M059J (cell line): ENCODE results near the gene A3GALT2. TPM values are rescaled to one million over a fixed set of nuclear protein-coding genes. Genes with fewer than 3 reads are reported as not detected.
A peak's percentile ranks its signal among the peaks of the same experiment; 100 is the strongest.
"Not testable (repeated sequence)": the region's sequence is repeated elsewhere in the genome, so short reads cannot be mapped to it uniquely, and the experiment has no call there.

Experiments used
- DNase-seq: peaks from one replicate; pipeline ENCODE4 v3.0.0-alpha.2; 2012; ENCODE audit warnings: low read depth
- total RNA-seq: library from RNA; depleted of rRNA; stranded (reverse); fragments of >200 nt; shearing (Covaris generic); gene quantifications from 2 replicates; pipeline ENCODE4 v1.2.3, GENCODE V29; 2014

Gene A3GALT2
- total RNA-seq, 1 experiment from 2014 or later = not detected

DNA sequence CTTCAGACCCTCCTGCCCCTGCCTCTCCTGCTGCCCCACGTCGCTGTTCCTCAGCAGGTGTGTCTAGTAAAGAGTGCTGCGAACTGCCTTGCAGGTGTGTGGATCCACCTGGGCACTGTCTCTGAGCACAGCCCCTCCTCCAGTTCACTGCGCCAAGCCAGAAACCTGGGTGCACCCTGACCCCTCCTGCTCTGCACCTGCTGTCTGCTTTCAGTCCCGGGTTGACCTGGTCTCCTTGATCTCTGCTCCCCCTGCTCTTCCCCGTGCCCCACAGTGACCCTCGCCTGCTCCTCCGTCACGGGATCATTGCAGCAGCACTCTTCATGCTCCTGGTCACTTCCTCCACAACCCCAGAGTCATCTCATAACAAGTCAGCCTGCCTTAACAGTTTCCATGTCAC is 6.5 kb downstream of the A3GALT2 start:
- DNase-seq = no peak

DNA sequence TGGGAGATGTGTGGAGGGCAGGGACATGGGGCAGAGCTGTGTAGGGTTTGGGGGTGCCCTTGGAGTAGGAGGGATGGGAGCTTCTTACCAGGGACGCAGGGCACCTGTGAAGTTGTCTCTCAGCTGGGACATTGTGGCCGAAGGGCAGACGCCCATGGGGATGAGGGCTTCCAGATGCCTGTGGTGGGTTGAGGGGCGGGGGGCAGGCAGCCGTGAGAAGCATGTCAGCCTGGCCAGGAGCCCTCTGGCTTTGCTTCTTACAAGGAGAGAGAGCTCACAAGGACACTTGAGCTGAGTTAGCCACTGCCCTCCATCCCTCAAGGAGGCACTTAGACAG is 8.5 kb downstream of the A3GALT2 start:
- no peak for DNase-seq

DNA sequence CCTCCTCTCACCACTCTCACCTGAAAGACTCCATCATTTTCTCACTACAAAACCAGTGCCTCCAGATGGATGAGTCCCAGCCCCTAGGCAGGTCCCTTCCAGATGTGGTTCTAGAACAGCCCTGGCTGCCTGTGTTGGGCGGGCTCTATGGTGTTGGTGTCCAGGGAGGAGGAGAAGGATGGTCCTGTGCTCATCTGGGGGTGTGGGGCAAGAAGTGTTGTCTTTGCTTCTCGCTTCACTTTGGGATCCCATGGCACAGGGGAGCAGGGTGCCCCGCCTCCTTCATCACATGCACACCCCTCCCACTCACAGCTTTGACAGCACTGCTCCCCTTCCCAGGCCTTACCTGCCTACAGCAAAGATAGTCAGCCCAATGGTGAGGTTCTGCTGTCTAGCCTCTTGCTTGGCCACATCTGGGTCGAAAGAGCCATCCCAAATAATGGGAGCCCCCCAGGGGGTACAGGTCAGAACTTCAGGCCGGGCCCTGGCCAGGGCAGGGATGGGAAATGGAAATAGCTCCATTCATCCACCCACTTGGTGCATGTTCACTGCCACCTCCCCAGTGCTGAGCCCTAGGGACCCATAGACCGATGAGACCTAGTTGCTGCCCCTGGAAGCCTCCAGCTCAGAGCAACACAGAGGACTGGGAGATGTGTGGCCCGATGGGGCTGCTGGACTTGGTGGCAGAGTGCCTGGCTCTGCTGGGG is 9.0 kb downstream of the A3GALT2 start:
- DNase-seq = no peak

DNA sequence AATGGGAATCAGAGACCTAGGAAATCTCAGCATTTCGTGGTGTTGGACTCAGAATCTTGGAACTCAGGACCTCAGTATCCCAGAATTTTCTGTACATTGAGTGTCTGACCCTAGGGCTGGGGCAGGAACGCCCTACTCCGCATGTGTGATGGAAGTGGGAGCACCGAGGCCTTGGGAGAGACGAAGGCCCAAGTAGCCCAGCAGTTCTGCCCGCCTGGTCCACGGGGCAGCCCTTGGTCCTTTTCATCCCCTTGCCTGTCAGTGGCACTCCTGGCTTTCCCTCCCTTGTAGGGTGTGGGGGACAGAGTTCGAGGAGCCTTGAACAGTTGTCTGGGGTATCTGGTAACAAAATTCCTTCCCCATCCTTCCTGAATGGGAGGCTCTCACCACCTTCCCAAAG is 10.2 kb downstream of the A3GALT2 start:
- no peak for DNase-seq

DNA sequence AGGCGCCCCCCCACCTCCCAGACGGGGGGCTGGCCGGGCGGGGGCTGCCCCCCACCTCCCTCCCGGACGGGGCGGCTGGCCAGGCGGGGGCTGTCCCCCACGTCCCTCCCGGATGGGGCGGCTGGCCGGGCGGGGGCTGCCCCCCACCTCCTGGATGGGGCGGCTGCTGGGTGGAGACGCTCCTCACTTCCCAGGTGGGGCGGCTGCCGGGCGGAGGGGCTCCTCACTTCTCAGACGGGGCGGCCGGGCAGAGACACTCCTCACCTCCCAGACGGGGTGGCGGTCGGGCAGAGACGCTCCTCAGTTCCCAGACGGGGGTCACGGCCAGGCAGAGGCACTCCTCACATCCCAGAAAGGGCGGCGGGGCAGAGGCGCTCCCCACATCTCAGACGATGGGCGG is 11.5 kb downstream of the A3GALT2 start:
- not testable (repeated sequence) for DNase-seq

DNA sequence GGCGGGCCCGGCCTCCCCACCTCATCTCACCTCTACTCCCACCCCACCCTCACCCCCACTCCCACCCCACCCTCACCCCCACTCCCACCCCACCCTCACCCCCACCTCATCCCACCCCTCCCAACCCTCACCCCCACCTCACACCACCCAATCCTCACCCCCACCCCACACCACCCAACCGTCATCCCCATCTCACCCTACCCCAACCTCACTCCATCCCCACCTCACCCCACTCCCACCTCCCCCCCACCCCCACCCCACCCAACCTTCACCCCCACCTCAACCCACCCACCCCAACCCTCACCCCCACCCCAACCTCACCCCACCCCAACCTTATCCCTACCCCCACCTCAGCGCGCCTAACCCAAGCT is 13.4 kb downstream of the A3GALT2 start:
- DNase-seq = no peak

DNA sequence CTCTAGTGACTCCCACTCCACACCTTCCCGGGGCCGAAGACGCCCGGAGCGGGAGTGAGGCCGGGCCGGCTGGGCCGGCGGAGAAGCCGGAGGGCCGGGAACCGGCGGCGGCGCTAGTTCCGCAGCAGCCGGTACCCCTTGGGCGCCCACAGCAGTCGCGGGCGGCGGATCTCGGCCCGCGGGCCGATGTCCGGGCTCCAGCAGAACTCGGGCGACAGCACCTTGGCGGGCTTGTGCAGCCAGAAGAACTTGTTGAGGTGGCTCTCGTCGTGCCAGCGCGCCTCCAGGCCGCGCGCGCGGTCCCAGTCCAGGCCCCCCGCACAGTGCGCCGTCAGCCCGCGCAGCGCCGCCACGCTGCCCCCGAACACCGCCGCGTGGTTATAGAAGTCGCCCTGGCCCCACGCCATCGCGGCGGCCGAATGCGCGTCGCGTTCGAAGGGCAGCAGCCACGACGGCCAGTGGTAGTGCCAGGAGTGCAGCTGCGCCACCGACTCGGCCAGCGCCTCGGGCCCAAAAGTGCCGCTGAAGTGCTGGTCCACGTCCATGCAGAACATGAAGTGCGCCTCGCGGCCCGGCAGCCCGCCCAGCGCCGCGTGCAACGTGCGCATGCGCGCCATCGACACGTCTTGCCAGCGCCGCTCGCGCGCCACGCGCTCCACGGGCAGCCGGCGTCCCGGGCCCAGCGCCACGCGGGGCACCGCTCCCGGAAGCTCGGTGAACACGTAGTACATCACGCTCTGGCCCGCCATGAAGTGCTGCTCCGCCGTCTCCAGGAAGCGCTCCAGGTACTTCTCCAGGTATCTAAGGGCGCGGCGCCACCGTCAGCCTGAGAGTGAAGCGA is 14.0 kb downstream of the A3GALT2 start:
- no peak for DNase-seq

DNA sequence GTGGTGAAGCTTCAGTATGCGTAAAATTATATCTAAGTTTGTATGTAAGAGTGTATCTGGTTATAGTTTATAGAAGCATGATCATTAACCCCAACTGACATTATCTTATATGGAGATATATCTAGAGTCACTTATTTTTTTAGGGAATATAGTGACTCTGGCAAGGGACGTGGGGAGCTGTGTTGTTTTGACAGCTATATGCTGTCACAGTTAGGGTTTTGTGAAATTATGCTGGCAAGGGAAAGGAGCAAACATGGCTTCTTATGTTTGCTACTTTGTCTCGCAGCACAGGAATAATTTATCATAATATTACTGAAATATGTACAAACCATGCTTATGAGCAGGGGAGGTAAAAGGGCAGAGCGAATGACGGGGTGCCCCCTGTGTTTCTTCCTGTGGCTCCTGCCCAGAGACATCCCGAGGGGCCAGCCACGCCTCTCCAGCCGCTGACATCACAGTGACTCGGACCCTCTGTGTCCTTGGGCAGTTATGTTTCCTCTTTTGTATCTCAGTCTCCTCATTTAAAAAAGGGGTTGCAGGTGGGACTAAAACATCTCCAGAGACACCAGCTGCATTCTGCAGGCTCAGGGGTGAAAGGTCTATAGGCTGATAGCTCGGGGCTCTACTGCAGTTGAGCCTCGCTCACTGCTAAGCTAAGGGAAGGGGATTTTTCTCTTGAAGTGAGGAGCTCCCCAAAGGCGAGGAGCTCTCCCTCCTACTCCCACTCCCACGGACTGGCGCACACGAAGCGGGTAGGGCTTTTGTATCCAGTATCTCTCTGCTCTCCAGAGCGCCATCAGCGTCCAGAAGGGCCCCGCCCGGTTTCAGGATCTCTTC is 14.9 kb downstream of the A3GALT2 start:
- DNase-seq = no peak

DNA sequence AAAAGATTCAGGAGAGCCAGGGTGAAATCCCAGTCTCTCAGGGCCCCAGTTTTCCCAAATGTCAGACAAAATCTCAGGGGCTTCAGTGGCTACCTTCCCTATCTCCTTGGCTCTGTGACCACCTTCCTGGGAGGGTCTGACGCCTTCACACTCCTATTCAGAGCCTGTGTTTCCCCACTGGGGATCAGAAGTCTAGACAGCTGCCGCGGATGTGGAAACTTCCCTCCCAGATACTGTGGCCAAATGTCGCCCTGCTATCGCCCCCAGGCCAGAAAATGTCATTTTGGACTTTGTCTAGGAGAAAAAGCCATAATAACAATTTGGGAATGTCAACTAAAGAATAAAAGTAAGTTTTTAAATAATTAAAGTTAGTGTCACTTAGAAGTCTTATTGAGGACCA is 15.9 kb downstream of the A3GALT2 start:
- DNase-seq = no peak

DNA sequence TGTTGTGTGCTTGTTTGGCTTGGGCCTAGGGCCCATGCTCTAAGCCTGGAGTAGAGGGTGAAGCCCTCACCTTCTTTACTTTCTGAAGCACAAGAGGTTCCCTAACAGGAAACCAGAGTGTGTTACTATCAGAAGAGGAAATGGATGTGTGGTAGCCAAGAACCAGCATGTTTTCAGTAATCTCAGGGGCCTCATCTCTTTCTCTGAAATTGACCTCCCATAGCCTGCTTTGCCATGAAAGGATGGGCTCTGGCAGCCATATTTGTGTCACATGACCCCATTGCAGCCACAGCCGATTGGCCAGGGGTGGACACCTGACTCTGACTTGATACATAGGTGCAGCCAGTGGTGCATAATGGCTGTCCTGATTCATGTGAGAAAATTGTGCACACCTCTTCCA is 18.6 kb downstream of the A3GALT2 start:
- no peak for DNase-seq

DNA sequence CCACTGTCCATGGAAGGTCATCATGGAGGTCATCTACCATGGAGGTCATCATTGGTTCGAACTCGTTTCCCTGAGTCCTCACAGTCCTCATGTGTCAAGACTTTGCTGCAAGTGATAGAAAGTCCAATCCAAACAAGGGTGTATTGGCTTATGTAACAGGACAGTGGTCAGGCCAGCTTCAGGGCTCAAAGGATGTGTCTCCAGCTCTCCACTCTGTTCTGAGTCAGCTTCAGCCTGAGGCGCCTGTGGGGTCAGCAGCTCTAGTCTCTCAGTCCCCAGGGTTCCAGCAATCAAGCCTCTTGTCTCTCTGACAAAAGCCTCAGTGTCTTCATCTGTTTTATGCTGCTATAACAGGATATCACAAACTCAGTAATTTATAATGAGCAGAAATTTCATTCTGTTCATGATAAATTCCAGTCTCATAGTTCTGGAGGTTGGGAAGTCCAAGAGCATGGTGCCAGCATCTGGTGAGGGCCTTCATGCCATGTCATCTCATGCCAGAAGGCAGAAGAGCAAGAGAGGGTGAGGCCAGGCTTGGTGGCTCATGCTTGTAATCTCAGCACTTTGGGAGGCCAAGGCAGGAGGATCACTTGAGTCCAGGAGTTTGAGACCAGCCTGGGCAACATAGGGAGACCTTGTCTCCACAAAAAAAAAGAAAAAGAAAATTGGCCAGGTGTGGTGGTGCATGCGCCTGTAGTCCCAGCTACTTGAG is 19.5 kb downstream of the A3GALT2 start:
- DNase-seq = peak; percentile 68

DNA sequence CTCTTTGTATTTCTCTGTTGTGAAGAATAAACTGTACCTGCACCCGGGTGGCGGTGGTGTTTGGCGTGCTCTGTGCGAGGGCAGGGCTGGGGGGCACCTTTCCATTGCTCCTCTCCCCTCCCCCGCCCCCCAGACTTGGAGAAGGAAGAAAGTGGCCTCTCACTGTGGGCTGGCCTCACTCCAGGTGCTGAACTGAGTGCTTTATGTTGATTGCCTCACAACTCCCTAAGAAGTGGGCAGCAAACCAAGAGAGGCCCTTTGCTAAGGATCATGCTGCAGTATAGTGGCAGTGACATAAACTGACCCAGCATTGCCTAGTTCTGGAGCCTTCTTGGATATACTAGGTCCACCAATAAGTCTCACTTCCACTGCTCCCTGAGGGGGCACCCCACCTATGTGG is 20.2 kb downstream of the A3GALT2 start:
- DNase-seq = peak; percentile 58

DNA sequence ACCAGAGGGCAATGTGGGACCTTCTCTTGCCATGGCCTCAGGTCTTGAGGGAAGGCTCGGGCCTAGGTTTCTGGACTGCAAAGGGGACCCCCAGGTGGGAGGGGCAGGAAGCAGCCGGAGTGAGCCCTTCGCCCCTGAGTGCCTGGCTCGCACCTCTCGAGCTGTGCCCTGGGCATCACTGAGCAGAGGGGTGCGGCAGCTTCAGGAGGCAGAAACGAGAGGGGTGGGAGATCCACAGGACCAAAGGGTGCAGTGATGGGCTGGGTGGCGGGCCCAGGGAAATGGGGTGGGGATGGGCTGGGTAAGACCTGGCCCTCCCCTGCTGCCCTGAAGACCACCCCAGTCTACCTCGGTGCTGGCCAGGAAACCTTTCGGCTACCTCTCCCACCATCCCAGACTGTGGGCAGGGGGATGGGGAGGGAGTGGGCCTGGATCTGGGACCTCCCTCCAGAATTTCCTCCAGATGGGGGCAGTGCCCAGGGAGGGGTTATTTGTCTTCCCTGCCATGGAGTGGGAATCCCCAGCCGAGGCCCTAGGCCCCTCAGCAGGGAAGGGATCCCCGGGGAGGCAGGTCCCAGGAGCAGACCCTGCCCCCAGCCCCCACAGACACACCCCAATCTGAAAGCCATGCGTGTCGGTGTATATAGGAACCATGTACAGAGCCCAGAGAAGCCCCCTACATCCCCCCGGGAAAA is 21.3 kb downstream of the A3GALT2 start:
- no peak for DNase-seq

DNA sequence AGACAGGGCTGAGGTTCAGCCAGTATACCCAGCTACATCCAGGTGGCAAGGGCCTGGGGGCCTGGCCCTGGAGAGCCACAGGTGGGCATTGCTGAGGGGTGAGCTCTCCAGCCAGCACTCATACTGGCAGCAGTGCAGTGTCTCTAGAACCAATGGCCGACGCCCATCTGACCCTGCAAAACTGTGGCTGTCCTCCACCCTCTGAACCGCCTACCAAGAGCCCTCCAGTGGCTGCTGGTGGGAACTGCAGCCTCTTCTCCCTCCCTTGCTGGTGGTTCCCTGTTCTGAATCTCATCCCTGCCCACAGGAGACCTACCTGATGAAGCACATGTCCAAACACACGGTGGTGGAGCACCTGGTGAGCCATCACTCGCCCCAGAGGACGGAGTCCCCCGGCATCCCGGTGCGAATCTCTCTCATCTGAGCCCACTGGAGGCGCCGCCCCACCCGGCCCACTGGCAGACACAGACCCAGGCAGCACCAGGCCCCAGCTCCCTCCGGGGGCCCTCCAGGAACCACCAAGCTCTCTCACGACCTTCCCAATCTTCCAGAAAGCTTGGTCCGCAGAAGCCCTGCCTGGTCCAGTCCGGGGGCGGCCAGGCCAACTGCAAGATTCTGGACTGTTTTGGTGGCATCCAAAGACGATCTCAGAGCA is 22.1 kb downstream of the A3GALT2 start:
- DNase-seq = peak; percentile 66

DNA sequence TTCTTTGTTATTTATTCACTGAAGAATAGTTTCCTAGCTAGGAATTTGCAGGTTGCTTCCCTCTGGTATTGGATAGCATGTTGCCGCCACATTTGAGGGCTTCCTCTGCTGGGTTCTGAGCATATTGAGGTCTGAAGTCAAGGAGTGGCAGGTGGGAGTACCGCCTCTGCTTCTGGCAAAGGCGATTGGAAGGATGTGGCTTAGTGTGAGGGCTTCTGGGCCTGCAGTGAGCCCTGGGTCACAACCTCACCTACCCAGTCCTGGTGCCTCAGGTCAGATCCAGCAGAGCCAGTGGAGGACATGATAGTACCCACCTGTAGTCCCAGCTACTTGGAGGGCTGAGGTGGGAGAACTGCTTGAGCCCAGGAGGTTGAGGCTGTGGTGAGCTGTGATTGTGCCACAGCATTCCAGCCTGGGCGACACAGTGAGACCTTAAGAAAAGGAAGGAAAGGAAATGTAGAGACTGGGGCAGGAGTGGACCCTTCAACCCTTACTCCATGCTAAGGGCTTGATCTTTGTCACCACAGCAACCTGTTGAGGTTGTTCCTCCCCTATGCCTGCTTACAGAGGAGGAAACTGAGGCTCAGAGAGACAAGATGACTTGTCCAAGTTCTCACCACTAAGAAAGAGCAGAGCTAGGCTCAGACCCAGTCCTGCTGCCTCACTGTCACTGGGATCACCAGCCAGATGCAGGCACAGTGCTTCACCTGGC is 22.8 kb downstream of the A3GALT2 start:
- no peak for DNase-seq

DNA sequence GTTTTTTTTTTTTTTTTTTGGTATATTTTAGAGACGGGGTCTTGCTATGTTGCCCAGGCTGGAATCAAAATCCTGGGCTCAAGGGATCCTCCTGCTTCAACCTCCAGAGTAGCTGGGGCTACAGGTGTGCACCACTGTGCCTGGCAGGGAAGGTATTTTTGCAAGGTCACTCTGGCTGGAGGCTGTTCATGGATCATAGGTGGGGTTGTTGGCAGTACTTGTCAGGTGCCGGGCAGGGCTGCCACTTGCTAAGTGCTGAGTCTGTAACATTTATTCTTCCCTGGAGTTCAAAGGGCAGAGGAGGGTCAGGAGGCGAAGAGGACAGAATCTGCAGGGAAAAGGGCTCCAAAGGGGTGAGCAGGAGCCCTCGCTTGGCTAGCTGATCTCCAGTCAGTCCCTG is 24.1 kb downstream of the A3GALT2 start:
- DNase-seq = no peak

DNA sequence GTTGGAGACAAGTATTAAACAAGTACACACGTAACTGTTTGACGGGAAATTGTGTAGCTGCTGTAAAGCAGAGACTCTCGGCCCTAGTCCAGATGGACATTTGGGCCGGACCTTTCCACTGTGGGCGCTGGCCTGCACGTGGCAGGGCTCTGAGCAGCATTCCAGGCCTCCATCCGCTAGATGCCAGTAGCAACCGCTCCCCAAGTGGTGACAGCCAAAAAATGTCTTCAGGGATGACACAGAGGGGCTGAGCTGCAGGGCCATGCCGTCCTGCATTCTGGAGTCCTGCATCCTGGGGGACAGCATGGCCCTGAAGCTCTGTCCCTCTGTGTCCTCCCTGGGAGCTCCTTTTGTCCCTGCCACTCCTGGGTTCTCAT is 24.8 kb downstream of the A3GALT2 start:
- no peak for DNase-seq

DNA sequence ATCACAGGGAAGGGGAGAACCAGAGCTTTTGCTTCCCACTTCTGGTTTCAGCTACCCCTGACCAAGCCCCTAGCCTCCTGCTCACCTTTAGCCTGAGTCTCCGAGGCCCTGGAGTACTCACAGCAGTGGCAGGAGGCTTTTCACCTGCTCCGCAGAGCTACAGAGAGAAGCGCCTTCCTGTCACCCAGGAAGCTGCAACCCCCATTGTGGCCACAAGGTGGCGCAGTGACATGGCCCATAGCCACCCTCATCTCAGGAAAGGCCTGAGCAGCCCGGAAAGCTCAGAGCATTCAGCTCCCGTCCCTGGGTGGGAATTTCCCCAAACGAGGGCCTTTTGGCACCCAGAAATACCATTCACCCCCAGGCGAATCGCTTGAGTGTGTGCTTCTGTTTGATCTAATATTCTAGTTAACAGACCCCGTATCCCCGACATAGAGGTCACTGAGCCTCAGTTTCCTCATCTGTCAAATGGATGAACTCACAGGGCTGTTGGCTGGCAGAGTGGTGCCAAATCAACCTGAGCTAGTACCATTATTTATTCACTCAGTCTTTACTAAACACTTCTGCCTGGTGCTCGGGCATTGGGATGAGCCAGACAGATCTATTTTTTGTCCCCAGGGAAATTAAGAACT is 25.3 kb downstream of the A3GALT2 start:
- DNase-seq = peak; percentile 77

DNA sequence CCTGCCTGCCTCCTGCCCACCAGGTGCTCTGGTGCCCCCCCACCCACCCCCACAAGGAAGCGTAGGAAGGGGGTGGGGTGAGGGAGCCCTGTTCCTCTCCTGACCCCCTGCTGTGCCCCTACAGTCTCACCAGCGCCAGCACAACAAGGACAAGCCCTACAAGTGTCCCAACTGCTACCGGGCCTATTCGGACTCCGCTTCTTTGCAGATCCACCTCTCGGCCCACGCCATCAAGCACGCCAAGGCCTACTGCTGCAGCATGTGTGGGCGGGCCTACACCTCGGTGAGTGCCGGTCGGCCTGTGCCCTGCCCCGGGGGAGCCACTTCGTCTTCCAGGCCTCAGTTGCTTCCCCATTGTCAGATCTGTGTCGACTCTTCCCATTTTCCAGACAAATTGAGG is 25.9 kb downstream of the A3GALT2 start:
- DNase-seq = no peak
